Measurements from ENCODE around the gene CA14. TPM values are rescaled to one million over a fixed set of nuclear protein-coding genes. Genes with fewer than 3 reads are reported as not detected.
A peak's percentile ranks its signal among the peaks of the same experiment; 100 is the strongest.

CA14 gene
- total and polyA plus RNA-seq, 10 donors = not detected

DNA sequence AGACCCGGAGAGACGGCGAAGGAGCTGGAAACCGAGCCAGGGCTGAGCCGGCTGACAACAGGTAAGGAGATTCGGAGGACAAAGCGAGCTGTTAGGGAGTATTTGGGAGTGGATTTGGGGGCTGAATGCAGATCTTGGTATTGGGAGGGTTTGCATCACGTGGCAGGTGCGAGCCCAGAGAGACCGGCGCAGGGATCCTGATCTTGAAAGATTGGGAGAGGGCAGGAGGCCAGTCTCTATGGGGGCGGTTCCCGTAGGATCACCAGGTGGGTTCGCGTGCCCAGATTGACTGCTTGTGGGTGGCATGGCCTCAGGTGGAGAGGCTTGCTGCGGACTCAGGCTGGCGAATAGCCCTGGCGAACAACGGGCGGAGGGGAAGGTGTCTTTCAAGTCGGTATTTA, 25.0 kb downstream of the CA14 start:
- intact Hi-C loops (cut with DNase I; ENCODE audit: low total_unique reads) = no loop called here
- Histone ChIP-seq H3K4me3 (peak overlapping the region; percentile 10 to 77 (median 54)), H3K27ac (peak overlapping the region in 5 of 8 donors; percentile 44 to 77 (median 69)), H3K9me3 (no peaks in the 10 kb centered on the region), H3K4me1 (peaks cover 4 to 30% (median 24%) of the 10 kb centered on the region in 6 donors), H3K36me3 (peaks cover 0 to 11% (median 0%) of the 10 kb centered on the region in 6 donors), H3K27me3 (replicated peaks in 1 of 7) (peaks cover 0 to 12% (median 0%) of the 10 kb centered on the region in 7 donors)
- DNase-seq = peak; percentile 77
- TF ChIP-seq POLR2A (IDR thresholded peaks at IDR 0.05) (no peak), CTCF (IDR thresholded peaks at IDR 0.05 in 8 of 11, conservative IDR thresholded peaks at IDR 0.05 in 3 of 11) (no peak), POLR2AphosphoS5 (IDR thresholded peaks at IDR 0.05) (no peak)
- WGBS, 5 donors = 10 to 22% (median 19%) methylated on average over 21 of the region's 21 CpGs

- H3K27me3 ChIP-seq (replicated peaks in 1 of 7) = peaks cover 0 to 12% (median 0%) of the 10 kb centered on the region in 7 donors
- DNase-seq = no peak
- 90 to 94% (median 92%) methylated on average over 12 of the region's 12 CpGs for WGBS, 5 donors
- H3K4me1 ChIP-seq = peaks cover 4 to 30% (median 24%) of the 10 kb centered on the region in 6 donors
- H3K4me3 ChIP-seq = peak overlapping the region in 1 of 8 donors; percentile 77
- H3K9me3 ChIP-seq = no peaks in the 10 kb centered on the region
- intact Hi-C loops (cut with DNase I; ENCODE audit: low total_unique reads) = no loop called here
- peaks cover 0 to 8% (median 0%) of the 10 kb centered on the region in 6 donors for H3K36me3 ChIP-seq
- TF ChIP-seq CTCF (IDR thresholded peaks at IDR 0.05 in 8 of 11, conservative IDR thresholded peaks at IDR 0.05 in 3 of 11) (no peak), POLR2AphosphoS5 (IDR thresholded peaks at IDR 0.05) (no peak), POLR2A (IDR thresholded peaks at IDR 0.05) (no peak)
- H3K27ac ChIP-seq = peak overlapping the region in 2 of 8 donors; percentile 69 to 71
These were observed 25.7 kb downstream of the CA14 start for GRCh38 chr1:150283260-150283659.

- H3K27ac ChIP-seq = no peak overlapping the region
- H3K27me3 ChIP-seq (replicated peaks in 1 of 7) = no peaks in the 10 kb centered on the region
- WGBS, 5 donors = 87 to 94% (median 89%) methylated on average over 1 of the region's 1 CpG
- no peak for DNase-seq
- intact Hi-C loops (cut with DNase I; ENCODE audit: low total_unique reads) = no loop called here
- no peak overlapping the region for H3K4me3 ChIP-seq
- TF ChIP-seq POLR2AphosphoS5 (IDR thresholded peaks at IDR 0.05) = no peak
- TF ChIP-seq CTCF (IDR thresholded peaks at IDR 0.05 in 8 of 11, conservative IDR thresholded peaks at IDR 0.05 in 3 of 11) = no peak
- TF ChIP-seq POLR2A (IDR thresholded peaks at IDR 0.05) = no peak
- no peaks in the 10 kb centered on the region for H3K9me3 ChIP-seq
- H3K4me1 ChIP-seq = peaks cover 3 to 10% (median 9%) of the 10 kb centered on the region in 6 donors
- H3K36me3 ChIP-seq = peaks cover 0 to 6% (median 0%) of the 10 kb centered on the region in 6 donors
These were observed 30.8 kb downstream of the CA14 start for GRCh38 chr1:150288382-150288781.

DNA sequence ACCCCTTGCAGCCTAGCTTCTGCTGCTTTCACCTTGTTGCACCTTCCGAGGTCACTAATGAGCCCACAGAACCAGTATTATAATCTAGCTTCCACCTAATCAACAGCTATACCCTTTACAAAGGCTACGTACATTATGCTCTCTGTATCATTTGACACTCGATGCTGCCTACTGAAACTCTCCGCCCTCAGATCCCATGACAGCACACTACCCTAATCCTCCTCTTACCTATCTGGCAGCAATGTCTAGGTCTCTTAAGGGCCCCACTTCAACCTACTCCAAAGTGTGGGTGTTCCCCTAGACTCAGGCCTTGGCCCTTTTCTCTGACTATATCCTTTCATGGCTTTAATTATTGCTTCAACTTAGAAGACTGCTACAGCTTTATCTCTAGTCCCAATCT, 31.2 kb downstream of the CA14 start:
- 89 to 97% (median 94%) methylated on average over 4 of the region's 4 CpGs for WGBS, 5 donors
- Histone ChIP-seq H3K4me3 (no peak overlapping the region), H3K36me3 (peaks cover 0 to 6% (median 0%) of the 10 kb centered on the region in 6 donors), H3K27ac (no peak overlapping the region), H3K4me1 (peaks cover 3 to 13% (median 10%) of the 10 kb centered on the region in 6 donors), H3K9me3 (no peaks in the 10 kb centered on the region), H3K27me3 (replicated peaks in 1 of 7) (no peaks in the 10 kb centered on the region)
- no peak for DNase-seq
- intact Hi-C loops (cut with DNase I; ENCODE audit: low total_unique reads) = no loop called here
- TF ChIP-seq CTCF (IDR thresholded peaks at IDR 0.05 in 8 of 11, conservative IDR thresholded peaks at IDR 0.05 in 3 of 11) (no peak), POLR2A (IDR thresholded peaks at IDR 0.05) (no peak), POLR2AphosphoS5 (IDR thresholded peaks at IDR 0.05) (no peak)

Measured in spleen (tissue), 11 donors.